Muscle of arm (tissue), 12 donors: ENCODE data around the gene PDE8A. TPM values are rescaled to one million over a fixed set of nuclear protein-coding genes. Genes with fewer than 3 reads are reported as not detected.
"Not testable (repeated sequence)": the region's sequence is repeated elsewhere in the genome, so short reads cannot be mapped to it uniquely, and the experiment has no call there.

Source experiments
- DNase-seq: peaks from one replicate; pipeline ENCODE4 v3.0.0-alpha.2; 2013
- polyA plus RNA-seq, 12 donors: library from polyadenylated mRNA; unstranded; fragments of 120-200 nt; gene quantifications; one replicate each; pipeline ENCODE4 v1.2.1, GENCODE V29; 2013; ENCODE audit not compliant: insufficient read length in 12 of 12

PDE8A gene
- polyA plus RNA-seq, 12 donors, result 17.3 to 63.1 (median 32.4) TPM; not detected in 1

DNA sequence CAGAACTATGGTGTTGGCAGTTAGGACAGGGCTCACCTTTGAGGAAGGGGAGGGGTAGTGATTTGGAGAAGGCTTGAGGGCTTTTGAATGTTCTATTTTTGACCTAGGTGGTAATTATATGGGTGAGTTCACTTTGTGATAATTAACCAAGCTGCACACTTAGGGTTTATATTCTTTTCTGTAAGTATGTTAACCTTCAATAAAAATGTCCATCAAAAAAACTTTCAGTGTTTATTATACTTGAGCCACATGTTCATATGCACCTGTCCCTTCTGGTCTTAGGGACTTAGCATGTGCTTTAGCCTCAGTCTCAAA, 28.4 kb downstream of the PDE8A start:
- no peak for DNase-seq

DNA sequence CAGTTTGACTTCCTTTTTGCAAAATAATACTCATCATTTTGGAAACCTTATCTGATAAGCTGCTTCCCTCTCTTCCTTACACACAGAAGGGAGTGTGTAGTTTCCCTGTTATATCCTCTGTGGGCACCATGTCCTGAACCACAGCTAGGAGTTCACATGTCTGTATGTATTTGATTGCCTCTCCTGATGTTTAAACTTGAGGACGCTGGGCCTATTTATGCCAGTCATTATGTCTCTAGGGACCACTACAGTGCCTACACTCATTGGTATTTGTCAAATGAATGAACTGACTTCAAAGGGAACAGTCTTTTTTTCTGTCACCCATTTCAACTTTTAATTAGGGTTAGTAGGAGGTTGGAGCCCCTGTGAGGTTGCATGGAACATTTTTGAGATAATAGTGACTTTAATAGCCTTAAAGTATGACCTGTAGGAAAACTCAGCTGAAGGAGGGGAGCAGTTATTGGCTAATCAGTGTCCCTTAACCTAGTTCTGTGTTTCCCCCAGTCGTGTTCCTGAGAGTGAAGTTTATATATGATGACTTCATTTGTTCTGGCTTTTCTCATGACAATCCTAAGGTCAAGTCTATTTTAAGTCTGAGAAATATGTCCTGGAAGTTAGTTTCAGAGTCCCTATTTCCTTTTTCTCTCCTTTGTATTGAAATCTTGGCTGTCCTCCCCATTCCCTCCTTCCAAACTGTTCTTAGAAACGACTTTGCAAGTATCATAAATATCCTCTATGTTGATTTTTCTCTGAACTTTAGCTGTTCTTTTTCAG, 28.9 kb downstream of the PDE8A start:
- peak; percentile 64 for DNase-seq

DNA sequence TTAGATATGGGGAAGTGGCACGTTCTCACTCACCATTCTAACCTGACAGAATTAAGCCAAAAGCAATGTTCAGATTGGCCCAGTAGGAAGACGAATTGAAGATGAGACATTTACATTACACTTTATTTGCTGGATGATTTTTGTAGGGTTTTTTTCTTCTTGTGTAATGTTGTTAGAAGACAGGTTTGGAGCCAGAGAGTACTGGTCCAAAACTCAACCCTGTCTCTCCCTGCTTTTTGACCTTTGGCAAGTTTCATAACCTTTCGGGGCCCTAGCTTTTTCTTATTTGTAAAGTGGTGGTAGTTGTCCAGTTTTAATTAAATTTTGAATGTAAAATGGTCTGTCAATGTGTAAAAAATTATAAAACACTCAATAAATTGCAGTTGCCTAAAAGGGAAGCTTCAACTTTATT, 29.5 kb downstream of the PDE8A start:
- DNase-seq, result no peak

- DNase-seq, result not testable (repeated sequence)
Measured at GRCh38 chr15:85011724-85012123, 30.1 kb downstream of the PDE8A start.

- no peak for DNase-seq
Measured at GRCh38 chr15:85013785-85014184, 32.1 kb downstream of the PDE8A start.

DNA sequence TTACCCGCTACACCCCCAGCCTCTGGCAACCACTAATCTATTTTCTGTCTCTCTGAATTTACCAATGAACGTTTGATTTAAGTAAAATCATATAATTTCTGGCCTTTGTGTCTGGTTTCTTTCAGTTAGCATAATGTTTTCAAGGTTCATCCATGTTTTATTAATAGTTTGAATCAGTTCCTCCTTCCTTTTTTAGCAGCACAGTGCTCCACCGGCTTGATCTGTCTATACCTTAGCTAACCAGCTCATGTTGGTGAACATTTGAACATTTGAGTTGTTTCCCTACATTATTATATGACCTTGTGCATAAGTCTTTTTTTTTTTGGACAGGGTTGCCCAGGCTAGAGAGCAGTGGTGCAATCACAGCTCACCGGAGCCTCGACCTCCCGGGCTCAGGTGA, 33.3 kb downstream of the PDE8A start:
- DNase-seq, result no peak

DNA sequence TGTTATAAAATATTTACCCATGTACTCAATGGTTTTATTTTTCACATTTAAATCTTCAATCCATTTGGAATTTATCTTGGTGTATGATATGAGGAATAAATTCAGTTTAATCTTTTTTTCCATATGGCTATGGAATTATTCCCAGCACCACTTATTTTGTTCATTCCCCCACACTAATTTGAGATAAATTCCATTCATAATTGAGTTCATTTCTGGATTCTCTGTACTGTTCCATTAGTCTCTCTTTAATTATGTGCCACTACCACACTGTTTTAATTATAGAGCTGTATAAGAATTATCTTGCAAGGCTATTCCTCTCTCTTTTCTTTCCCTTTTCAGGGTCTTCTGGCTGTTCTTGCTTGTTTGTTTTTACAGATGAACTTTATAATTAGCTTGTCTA, 34.6 kb downstream of the PDE8A start:
- DNase-seq, result no peak

DNA sequence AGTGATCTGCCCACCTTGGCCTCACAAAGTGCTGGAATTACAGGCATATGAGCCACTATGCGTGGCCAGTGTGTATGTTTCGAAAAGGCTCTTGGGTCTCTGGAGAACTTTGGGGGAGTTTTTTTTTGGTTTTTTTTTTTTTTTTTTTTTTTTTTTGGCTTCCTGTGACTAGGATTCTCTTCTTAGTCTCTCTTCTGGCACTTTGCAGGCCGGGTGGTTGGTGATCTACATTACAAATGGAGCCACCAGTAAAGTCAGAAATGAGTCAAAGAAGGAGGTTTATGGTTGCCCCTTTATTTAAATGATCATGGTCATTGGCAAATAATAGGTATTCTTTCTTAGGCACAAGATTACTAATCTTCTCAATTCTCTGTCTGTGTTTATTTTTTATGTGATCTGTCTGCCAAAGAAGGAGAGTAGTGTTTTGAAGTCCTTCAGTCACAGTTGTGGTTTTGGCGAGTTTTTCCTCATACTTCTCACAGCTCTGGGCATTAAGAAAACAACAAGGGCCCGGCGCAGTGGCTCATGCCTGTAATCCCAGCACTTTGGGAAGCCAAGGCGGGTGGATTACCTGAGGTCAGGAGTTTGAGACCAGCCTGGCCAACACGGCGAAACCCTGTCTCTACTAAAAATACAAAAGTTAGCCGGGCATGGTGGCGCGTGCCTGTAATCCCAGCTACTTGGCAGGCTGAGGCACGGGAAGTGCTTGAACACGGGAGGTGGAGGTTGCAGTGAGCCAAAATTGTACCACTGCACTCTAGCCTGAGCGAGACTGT, 38.3 kb downstream of the PDE8A start:
- DNase-seq, result no peak

DNA sequence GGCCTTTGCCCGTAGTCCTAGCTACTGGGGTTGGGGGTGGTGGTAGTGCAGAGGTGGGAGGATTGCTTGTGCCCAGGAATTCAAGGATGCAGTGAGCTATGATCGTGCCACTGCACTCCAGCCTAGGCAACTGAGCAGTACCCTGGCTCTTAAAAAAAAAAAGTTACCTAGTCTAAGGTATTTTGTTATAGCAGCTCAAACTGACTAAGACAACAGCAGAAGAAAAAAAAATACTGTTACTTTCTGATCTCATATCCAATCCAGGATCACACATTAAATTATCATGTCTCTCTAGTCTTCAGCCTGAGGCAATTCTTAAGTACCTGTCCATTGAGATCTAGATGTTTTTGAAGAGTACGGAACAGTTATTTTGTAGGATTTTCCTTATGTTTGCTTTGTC, 39.8 kb downstream of the PDE8A start:
- DNase-seq, result no peak

- no peak for DNase-seq
Measured at GRCh38 chr15:85022860-85023403, 41.3 kb downstream of the PDE8A start.

GRCh38 chr15:85024003-85024402, 42.3 kb downstream of the PDE8A start:
- no peak for DNase-seq

- no peak for DNase-seq
Measured at GRCh38 chr15:85024509-85025336, 43.1 kb downstream of the PDE8A start.

DNA sequence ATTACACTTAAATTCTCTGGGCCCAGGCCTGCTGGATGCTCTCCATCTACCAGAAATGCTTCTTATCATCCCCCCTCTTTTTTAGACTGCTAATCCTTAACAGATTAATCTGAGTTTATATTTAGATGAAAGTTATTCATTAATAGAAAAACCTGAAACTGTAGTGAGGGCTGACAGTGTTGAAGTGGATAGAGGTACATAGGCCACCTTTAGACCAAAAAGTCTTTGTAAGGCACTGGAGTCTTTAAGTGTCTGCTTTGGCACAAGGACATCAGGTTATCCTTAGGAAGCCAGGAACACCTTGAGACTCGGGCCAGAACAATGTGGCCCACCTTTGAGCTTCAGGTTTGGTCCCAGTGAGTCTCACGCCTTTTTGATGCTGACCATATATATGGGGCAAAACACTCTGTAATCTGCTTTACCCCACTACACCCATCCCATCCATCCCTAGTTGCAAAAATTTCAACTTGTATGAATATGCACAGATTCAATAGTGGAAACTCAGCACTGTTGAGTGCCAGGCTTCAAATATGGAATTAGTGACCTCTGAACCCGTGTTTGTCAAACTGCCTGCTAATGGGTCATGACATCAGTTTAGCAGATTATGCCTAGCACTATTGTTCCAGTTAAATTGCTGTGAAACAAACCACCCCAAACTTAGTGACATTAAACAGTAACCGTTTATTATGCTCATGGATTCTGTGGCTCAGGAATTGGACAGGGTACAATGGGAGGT, 44.0 kb downstream of the PDE8A start:
- DNase-seq, result no peak

GRCh38 chr15:85026304-85027032, 44.8 kb downstream of the PDE8A start:
- DNase-seq, result no peak

DNA sequence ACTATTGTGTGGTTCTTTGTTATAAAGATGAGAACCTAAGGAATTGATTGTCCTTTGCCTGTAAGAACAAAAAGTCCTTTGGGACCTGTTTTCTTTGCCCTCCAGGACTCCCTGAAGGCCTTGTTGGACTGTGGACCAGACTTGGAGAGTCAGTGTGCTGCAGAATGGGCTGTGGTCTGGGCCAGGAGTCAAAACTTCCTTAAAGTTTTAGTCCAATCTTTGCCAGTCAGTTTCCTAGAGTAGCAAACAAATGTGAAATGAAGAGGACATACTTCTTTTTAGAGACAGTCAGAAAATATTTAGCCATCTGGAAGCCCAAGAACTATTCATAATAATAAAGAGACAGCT, 45.4 kb downstream of the PDE8A start:
- DNase-seq, result no peak

- no peak for DNase-seq
Measured at GRCh38 chr15:85027421-85027820, 45.8 kb downstream of the PDE8A start.

DNA sequence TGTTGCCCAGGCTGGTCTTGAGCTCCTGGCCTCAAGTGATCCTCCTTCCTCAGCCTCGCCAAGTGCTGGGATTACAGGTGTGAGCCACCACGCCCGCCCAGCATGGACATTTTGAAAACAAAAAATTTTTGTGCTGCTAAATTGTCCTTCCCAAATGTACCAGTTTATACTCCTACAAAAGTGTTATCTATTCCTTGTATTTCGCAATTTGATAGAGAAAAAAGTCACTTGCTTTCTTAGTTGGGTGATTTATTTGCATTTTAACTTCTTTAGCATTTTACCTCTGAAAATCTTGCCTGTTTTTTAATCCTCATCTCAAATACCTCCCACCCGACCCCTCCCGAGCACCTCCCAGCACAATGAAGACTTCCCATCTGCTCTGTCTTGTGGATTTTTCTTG, 46.8 kb downstream of the PDE8A start:
- DNase-seq, result no peak

DNA sequence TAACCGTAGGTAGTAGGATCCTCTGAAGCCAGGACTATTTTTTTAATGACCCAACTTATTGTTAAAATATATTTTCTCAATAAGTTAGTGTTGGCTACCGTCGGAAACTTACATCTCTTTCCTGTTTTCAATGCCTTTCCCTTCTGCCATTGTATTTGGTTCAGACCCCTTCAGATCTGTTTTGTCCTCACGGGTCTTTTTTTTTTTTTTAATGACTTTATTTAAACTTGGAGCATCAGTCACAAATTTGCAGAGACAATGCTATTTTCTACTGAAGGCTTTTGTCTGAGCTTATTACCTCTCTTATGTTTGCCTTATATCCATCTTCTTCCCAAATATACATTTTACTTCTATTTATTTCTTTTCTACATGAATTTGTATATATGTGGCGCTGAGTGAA, 47.6 kb downstream of the PDE8A start:
- DNase-seq, result no peak

- no peak for DNase-seq
Measured at GRCh38 chr15:85030301-85030929, 48.8 kb downstream of the PDE8A start.
